HL-60 (cell line): ENCODE measurements around the gene OR2M2.

Experiments
- DNase-seq, 2 experiments: peaks; one replicate each; pipeline ENCODE4 v3.0.0-alpha.2; 2010 to 2020; ENCODE audit warnings: low read depth in 1 of 2, low spot score in 1 of 2
- H3K27ac ChIP-seq: fragments of 250-450 bp; sonication (Bioruptor Pico); replicated peaks from 2 replicates; pipeline ENCODE4 v1.5.1; 2020; ENCODE audit warnings: mild to moderate bottlenecking, moderate library complexity
- H3K27me3 ChIP-seq: fragments of 250-450 bp; sonication (Bioruptor Pico); 2 replicates; pipeline ENCODE4 v1.5.1; 2021; ENCODE audit warnings: mild to moderate bottlenecking, moderate library complexity; ENCODE audit not compliant: insufficient read depth, poor library complexity, severe bottlenecking
- H3K4me3 ChIP-seq: replicated peaks from 2 replicates; pipeline ENCODE4 v1.5.1; 2011; ENCODE audit warnings: mild to moderate bottlenecking, control low read depth, low read length; ENCODE audit not compliant: insufficient read depth
- GABPA ChIP-seq: IDR thresholded peaks from 2 replicates; pipeline ENCODE4 v1.6.1; 2012; ENCODE audit warnings: low read depth
- POLR2AphosphoS5 ChIP-seq: IDR thresholded peaks from 2 replicates; pipeline ENCODE4 v1.6.1; 2012; ENCODE audit warnings: low read depth
- SPI1 ChIP-seq: IDR thresholded peaks from 2 replicates; pipeline ENCODE4 v1.6.1; 2012; ENCODE audit warnings: low read depth, mild to moderate bottlenecking, borderline replicate concordance
- long read RNA-seq: library from polyadenylated mRNA; unstranded; transcript quantifications from one replicate; pipeline ENCODE4 v2.0.0, GENCODE V29; 2020
- TF ChIP-seq, protein P1 (sequence below): IDR thresholded peaks from 2 replicates; pipeline ENCODE4 v1.6.1; 2012; ENCODE audit warnings: low read depth; ENCODE audit not compliant: insufficient replicate concordance
- TF ChIP-seq, protein P2 (sequence below): IDR thresholded peaks from one replicate; pipeline ENCODE4 v1.5.1; 2011; ENCODE audit warnings: low read length, control low read depth, inconsistent platforms; ENCODE audit not compliant: insufficient read depth

The OR2M2 gene, protein sequence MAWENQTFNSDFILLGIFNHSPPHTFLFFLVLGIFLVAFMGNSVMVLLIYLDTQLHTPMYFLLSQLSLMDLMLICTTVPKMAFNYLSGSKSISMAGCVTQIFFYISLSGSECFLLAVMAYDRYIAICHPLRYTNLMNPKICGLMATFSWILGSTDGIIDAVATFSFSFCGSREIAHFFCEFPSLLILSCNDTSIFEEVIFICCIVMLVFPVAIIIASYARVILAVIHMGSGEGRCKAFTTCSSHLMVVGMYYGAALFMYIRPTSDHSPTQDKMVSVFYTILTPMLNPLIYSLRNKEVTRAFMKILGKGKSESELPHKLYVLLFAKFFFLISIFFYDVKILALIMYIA
- long read RNA-seq: 0 reads

DNA sequence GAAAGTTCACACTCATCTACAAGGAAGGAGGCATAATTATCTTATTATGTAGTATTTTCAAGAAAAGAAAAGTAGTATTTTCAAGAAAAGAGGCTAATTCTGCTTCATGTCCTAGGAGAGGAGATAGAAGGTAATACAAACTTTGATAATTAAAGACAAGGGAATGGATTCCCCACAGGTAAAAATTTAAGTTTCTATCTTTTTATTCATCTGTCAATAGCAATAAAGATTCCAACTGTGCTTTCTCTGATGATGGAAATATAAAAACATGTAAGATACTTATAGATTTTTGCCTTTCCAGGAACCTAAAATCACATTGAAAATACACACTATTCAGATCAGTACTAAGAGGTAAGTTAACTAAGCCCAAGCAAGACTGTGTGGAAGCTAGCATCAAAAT is at the start of gene OR2M2:
OR2M2 (plus strand) TSS at position 301 of the 400 bp plus-strand sequence. CDS start 5,165 bp downstream, outside the sequence.
- Histone ChIP-seq H3K27me3 (no peaks in the 10 kb centered on the region), H3K27ac (no peak within 1 kb of the TSS), H3K4me3 (no peak within 1 kb of the TSS)
- TF ChIP-seq GABPA (no peak), SPI1 (no peak), POLR2AphosphoS5 (no peak)
- TF ChIP-seq, protein P1, sequence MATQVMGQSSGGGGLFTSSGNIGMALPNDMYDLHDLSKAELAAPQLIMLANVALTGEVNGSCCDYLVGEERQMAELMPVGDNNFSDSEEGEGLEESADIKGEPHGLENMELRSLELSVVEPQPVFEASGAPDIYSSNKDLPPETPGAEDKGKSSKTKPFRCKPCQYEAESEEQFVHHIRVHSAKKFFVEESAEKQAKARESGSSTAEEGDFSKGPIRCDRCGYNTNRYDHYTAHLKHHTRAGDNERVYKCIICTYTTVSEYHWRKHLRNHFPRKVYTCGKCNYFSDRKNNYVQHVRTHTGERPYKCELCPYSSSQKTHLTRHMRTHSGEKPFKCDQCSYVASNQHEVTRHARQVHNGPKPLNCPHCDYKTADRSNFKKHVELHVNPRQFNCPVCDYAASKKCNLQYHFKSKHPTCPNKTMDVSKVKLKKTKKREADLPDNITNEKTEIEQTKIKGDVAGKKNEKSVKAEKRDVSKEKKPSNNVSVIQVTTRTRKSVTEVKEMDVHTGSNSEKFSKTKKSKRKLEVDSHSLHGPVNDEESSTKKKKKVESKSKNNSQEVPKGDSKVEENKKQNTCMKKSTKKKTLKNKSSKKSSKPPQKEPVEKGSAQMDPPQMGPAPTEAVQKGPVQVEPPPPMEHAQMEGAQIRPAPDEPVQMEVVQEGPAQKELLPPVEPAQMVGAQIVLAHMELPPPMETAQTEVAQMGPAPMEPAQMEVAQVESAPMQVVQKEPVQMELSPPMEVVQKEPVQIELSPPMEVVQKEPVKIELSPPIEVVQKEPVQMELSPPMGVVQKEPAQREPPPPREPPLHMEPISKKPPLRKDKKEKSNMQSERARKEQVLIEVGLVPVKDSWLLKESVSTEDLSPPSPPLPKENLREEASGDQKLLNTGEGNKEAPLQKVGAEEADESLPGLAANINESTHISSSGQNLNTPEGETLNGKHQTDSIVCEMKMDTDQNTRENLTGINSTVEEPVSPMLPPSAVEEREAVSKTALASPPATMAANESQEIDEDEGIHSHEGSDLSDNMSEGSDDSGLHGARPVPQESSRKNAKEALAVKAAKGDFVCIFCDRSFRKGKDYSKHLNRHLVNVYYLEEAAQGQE: no peak
- TF ChIP-seq, protein P2, sequence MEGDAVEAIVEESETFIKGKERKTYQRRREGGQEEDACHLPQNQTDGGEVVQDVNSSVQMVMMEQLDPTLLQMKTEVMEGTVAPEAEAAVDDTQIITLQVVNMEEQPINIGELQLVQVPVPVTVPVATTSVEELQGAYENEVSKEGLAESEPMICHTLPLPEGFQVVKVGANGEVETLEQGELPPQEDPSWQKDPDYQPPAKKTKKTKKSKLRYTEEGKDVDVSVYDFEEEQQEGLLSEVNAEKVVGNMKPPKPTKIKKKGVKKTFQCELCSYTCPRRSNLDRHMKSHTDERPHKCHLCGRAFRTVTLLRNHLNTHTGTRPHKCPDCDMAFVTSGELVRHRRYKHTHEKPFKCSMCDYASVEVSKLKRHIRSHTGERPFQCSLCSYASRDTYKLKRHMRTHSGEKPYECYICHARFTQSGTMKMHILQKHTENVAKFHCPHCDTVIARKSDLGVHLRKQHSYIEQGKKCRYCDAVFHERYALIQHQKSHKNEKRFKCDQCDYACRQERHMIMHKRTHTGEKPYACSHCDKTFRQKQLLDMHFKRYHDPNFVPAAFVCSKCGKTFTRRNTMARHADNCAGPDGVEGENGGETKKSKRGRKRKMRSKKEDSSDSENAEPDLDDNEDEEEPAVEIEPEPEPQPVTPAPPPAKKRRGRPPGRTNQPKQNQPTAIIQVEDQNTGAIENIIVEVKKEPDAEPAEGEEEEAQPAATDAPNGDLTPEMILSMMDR: no peak
- DNase-seq: no peak

DNA sequence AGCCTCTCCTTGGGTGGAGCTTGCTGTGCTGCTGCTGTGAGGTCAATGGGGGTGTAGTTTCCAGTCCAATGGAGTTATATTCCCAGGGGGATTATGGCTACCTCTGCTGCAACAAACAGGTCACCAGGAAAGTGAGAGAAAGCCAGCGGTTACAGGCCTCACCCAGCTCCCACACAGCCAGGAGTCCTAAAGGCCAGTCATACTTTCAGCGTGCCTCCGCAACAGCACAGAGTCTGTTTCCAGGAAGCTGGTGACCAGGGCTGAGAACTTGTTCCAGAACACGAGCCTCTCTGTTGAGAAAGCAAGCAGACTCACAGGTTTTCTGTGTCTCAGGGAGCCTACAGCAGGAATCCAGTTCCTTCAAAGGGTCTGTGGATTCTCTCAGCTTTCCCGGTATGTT is 47.0 kb upstream of the OR2M2 start:
- Histone ChIP-seq H3K27me3 (no peaks in the 10 kb centered on the region), H3K27ac (no peak overlapping the region), H3K4me3 (no peak overlapping the region)
- no peak for DNase-seq
- TF ChIP-seq, protein P2: no peak
- TF ChIP-seq, protein P1: no peak
- TF ChIP-seq SPI1 (no peak), GABPA (no peak), POLR2AphosphoS5 (no peak)

DNA sequence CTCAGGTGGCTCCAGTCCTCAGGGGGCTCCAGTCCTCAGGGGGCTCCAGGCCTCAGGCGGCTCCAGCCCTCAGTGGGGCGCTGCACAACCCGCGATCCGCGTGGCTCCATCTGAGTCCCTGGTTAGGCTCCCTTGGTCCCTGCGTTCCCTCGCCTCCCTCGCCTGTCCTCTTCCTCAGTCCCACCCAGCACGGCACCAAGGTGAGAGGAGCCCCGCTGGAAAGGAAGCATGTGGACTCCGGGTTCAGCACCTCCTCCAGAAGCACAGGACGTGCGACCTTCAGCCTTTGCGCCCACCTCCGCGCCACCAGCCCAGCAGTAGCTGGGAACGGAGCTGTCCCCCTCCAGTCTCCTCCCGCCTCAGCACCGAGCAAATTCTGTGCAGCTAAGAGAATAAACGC is 37.8 kb upstream of the OR2M2 start:
- Histone ChIP-seq H3K27ac (no peak overlapping the region), H3K4me3 (no peak overlapping the region), H3K27me3 (no peaks in the 10 kb centered on the region)
- DNase-seq: no peak
- TF ChIP-seq SPI1 (no peak), POLR2AphosphoS5 (no peak), GABPA (no peak)
- TF ChIP-seq, protein P2: no peak
- TF ChIP-seq, protein P1: no peak
